Nephron progenitor cell (in vitro differentiated cells): Measurements from ENCODE around the gene SFSWAP.

Source experiments
- DNase-seq: peaks from one replicate; pipeline ENCODE4 v3.0.0; 2021
- H3K27ac Mint-ChIP-seq: 2 replicates; pipeline ENCODE4 v1.8.0; 2021; ENCODE audit warnings: mild to moderate bottlenecking, moderate library complexity, mixed read lengths
- H3K27me3 Mint-ChIP-seq: 2 replicates; pipeline ENCODE4 v1.8.0; 2021; ENCODE audit warnings: mild to moderate bottlenecking, low read depth, mixed read lengths; ENCODE audit not compliant: poor library complexity
- H3K36me3 Mint-ChIP-seq: 2 replicates; pipeline ENCODE4 v1.8.0; 2021; ENCODE audit warnings: low read depth, mixed read lengths
- H3K4me1 Mint-ChIP-seq: 2 replicates; pipeline ENCODE4 v1.8.0; 2021; ENCODE audit warnings: mixed read lengths
- H3K4me3 Mint-ChIP-seq: 2 replicates; pipeline ENCODE4 v1.8.0; 2021; ENCODE audit warnings: mild to moderate bottlenecking, moderate library complexity, mixed read lengths
- H3K9me3 Mint-ChIP-seq: 2 replicates; pipeline ENCODE4 v1.8.0; 2021; ENCODE audit warnings: mild to moderate bottlenecking, moderate library complexity, mixed read lengths
- CTCF ChIP-seq: fragments of 200-600 bp; sonication (generic); IDR thresholded peaks from 2 replicates; pipeline ENCODE4 v1.5.0; 2021; ENCODE audit warnings: antibody characterized with exemption

SFSWAP gene

GRCh38 chr12:131747276-131748177, 36.6 kb downstream of the SFSWAP start:
- Mint-ChIP-seq H3K9me3 (peaks cover 28% of the 10 kb centered on the region), H3K4me3 (no peak overlapping the region), H3K36me3 (peaks cover 64% of the 10 kb centered on the region), H3K27ac (peak overlapping the region; percentile 8), H3K27me3 (peaks cover 3% of the 10 kb centered on the region), H3K4me1 (no peaks in the 10 kb centered on the region)
- no peak for TF ChIP-seq CTCF
- DNase-seq, result no peak

- peaks cover 62% of the 10 kb centered on the region for H3K36me3 Mint-ChIP-seq
- H3K27ac Mint-ChIP-seq, result peak overlapping the region; percentile 13
Observed at GRCh38 chr12:131749618-131750315, 38.9 kb downstream of the SFSWAP start.

GRCh38 chr12:131751335-131751734, 40.4 kb downstream of the SFSWAP start:
- H3K4me3 Mint-ChIP-seq, result no peak overlapping the region
- H3K27me3 Mint-ChIP-seq, result no peaks in the 10 kb centered on the region
- no peak overlapping the region for H3K27ac Mint-ChIP-seq
- H3K9me3 Mint-ChIP-seq, result no peaks in the 10 kb centered on the region
- peaks cover 62% of the 10 kb centered on the region for H3K36me3 Mint-ChIP-seq
- no peak for DNase-seq
- no peaks in the 10 kb centered on the region for H3K4me1 Mint-ChIP-seq
- TF ChIP-seq CTCF, result no peak

More at GRCh38 chr12:131749618-131750315, 38.9 kb downstream of the SFSWAP start:
- Mint-ChIP-seq H3K4me1 (no peaks in the 10 kb centered on the region), H3K4me3 (no peak overlapping the region), H3K27me3 (no peaks in the 10 kb centered on the region), H3K9me3 (peaks cover 5% of the 10 kb centered on the region)
- TF ChIP-seq CTCF, result no peak
- DNase-seq, result no peak

- H3K36me3 Mint-ChIP-seq, result peaks cover 62% of the 10 kb centered on the region
Observed at GRCh38 chr12:131752451-131752850, 41.6 kb downstream of the SFSWAP start.

GRCh38 chr12:131753005-131753404, 42.1 kb downstream of the SFSWAP start:
- Mint-ChIP-seq H3K4me1 (no peaks in the 10 kb centered on the region), H3K9me3 (no peaks in the 10 kb centered on the region), H3K36me3 (peaks cover 62% of the 10 kb centered on the region), H3K27me3 (no peaks in the 10 kb centered on the region), H3K27ac (no peak overlapping the region), H3K4me3 (no peak overlapping the region)
- DNase-seq, result no peak
- TF ChIP-seq CTCF, result no peak

More at GRCh38 chr12:131752451-131752850, 41.6 kb downstream of the SFSWAP start:
- no peak overlapping the region for H3K27ac Mint-ChIP-seq
- TF ChIP-seq CTCF, result no peak
- no peaks in the 10 kb centered on the region for H3K27me3 Mint-ChIP-seq
- no peaks in the 10 kb centered on the region for H3K4me1 Mint-ChIP-seq
- H3K9me3 Mint-ChIP-seq, result no peaks in the 10 kb centered on the region
- H3K4me3 Mint-ChIP-seq, result no peak overlapping the region
- DNase-seq, result no peak
